ENCODE results near the gene LRRC3.

The LRRC3 gene

GRCh38 chr21:44510508-44511218 is 55.4 kb downstream of the LRRC3 start:
- TF ChIP-seq YY1 (IDR thresholded peaks at IDR 0.05; ENCODE audit: low read depth) (peak; percentile 17; the same call in 1 of the 2 replicates), RAD21 (IDR thresholded peaks at IDR 0.05; ENCODE audit: low read depth) (peak; percentile 92), MAX (IDR thresholded peaks at IDR 0.05) (peak; percentile 49; the same call in 1 of the 2 replicates), TAF1 (IDR thresholded peaks at IDR 0.05; ENCODE audit: low read depth) (no peak), ZBTB7A (IDR thresholded peaks at IDR 0.05; ENCODE audit: low read depth) (0 out of 2 replicates have a peak, but pooled peaks have one; percentile 42)

GRCh38 chr21:44511219-44511937 is 56.1 kb downstream of the LRRC3 start:
- TF ChIP-seq ZBTB7A (IDR thresholded peaks at IDR 0.05; ENCODE audit: low read depth) (no peak), USF1 (IDR thresholded peaks at IDR 0.05) (no peak), EGR1 (IDR thresholded peaks at IDR 0.05) (no peak), NFIC (IDR thresholded peaks at IDR 0.05) (no peak), EP300 (IDR thresholded peaks at IDR 0.05; ENCODE audit: borderline replicate concordance) (no peak), TAF1 (IDR thresholded peaks at IDR 0.05; ENCODE audit: low read depth) (no peak), CEBPB (IDR thresholded peaks at IDR 0.05) (no peak), REST (IDR thresholded peaks at IDR 0.05; ENCODE audit: low read depth) (no peak), CREB1 (IDR thresholded peaks at IDR 0.05; ENCODE audit: low read depth) (no peak), RAD21 (IDR thresholded peaks at IDR 0.05; ENCODE audit: low read depth) (no peak), TEAD4 (IDR thresholded peaks at IDR 0.05) (no peak), YY1 (IDR thresholded peaks at IDR 0.05; ENCODE audit: low read depth) (no peak), FOXM1 (IDR thresholded peaks at IDR 0.05; ENCODE audit: borderline replicate concordance, low read depth) (no peak), TCF12 (IDR thresholded peaks at IDR 0.05; ENCODE audit: low read depth) (no peak), MAX (IDR thresholded peaks at IDR 0.05) (no peak)
